GM18511 (cell line): ENCODE data around the gene RNF220.

Source experiments
- ATAC-seq: cut with Tn5 transposase; IDR thresholded peaks from one replicate; pipeline ENCODE4 v1.9.1; 2021; ENCODE audit warnings: mild to moderate bottlenecking, moderate library complexity; ENCODE audit not compliant: unreplicated experiment

The RNF220 gene

DNA sequence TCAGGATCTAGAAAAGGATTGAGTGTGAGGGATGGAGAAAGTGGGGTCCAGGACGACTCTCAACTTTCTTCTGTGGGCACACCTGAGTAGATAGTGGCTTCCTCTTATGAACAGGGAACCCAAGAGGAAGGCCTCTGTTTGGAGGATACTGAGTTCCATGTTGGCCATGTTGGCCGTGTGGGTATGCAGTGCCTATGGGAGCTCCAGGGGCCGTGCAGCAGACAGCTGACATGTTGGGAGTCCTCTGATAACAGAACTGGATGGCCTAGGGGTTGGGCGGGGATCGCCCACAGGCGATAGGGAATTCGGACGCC lies 226.2 kb downstream of the RNF220 start:
- no peak for ATAC-seq

DNA sequence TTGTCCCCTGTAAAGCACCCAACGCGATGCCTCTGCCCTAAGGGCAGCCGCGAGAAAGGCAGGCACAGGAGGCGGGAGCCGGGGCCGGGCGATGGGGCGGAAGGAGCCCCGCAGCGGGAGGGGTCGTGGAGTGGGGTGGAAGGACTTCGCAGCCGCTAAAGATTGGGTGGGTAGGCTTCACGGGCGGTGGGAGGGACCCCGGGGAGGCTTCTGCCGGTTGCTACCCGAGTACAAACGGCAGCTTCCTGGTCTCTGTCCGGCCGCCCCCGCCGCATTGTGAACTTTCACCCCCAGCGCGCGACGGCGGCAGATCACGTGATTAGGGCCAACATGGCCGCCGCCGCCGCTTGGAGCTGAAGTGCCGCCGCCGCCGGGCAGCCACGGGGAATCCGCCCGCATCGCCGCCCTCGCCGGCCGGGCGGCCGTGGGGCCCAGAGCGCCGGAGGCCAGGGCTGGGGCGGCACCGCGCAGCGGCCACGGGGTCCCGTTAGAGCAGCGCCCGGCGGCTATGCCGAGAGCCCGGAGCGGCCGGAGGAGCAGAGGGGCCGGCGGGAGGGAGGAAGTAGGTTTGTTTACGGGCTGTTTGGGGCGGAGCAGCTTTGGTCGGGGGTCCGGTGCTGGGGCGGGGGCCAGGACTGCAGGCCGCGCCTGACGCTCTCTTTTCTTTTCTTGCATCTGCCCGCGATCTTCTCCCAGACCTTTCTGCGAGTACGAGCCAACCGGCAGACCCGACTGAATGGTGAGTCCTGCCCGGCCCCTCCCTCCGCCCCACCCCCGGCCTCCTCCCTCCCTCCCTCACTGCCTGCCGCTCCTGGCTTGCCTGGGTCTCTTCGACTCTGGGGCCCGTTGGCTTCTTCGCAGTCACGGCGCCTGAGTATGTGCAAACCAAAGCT lies 226.8 kb downstream of the RNF220 start:
- ATAC-seq: peak; percentile 78

DNA sequence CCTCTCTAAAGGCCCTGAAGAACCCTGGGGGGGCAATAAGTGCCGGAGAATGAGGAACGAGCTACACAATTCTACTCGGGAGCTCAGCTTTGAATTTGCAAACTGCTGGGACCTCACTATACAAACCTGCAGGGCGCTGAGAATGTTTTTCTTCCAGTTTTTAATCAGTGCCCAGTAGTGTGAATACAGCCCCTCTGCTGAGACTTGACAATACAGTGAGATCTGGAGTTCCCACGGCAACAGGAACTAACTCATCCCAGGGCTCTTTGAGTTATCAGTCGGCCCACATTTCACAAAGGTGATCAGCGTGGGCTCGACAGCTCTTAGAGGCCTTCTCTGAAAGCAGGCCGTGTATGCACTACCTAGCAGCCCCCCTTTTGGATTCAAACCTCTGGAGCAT lies 227.5 kb downstream of the RNF220 start:
- ATAC-seq: no peak

DNA sequence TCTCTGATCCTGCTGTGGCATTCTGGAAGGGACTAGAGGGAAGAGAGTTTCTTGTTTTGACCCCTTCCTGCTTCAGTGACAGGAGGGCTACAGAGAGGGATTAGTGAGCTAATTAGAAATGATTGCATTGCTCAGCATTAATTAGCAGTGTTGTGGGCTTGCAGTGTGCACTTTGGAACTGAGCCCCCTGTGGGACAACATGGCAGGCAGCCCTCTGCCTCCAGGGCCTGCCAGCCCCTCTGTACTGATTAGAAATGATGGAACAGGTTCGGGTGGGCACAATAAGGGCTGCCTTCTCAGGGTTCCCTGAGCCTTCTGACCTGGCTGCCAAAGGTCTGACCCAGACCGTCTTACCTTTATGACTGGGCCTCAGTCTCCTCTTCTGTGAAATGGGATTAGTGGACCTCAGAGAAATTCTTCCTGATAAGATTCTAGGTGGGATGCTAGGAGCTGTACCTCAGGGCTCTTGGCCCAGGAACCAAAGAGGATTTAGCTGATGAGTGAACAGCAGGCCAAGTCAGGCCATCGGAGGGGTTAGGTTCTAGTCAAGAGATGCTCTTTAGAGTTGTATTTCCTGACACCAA lies 229.6 kb downstream of the RNF220 start:
- ATAC-seq: no peak

DNA sequence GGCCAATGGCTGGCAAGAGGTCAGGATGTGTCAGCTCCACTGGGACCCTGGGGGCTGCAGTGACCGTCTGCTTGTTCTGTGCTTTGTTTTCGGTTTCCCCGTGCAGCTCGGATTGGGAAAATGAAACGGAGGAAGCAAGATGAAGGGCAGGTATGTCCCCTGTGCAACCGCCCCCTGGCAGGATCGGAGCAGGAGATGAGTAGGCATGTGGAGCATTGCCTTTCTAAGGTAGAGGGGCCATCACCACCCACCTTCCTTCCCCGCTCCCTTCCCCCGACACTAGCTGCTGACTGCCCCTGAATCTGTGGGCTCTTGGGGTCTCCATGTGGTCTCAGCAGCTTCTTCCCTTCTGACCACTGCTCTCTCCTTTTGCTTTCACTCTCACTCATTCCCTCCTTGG lies 230.4 kb downstream of the RNF220 start:
- ATAC-seq: no peak

DNA sequence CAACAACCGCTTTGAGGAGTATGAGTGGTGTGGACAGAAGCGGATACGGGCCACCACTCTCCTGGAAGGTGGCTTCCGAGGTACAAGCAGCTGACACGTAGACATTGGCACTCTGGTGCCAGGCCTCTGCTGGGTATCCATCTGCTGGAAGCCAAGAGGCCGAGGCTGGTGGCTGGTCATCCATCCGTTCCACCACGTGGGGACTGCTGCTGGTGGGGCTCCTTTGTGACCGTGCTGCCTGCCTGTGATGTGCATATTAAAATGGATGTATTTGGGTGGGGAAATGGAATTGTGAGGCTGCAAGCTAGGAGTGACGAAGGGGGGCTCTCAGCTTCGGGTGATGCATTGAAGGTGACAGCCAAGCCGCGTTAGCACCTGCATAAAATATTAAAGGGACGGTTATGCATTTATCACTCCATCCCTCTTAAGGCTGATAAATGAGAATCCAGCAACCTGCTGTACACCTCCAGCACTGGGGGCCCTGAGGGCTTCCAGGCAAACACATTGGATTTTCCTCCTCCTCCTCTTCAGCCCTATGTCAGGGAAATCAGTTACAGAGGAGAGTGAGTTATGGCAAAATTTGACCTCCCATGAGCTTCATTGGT lies 231.1 kb downstream of the RNF220 start:
- ATAC-seq: no peak

DNA sequence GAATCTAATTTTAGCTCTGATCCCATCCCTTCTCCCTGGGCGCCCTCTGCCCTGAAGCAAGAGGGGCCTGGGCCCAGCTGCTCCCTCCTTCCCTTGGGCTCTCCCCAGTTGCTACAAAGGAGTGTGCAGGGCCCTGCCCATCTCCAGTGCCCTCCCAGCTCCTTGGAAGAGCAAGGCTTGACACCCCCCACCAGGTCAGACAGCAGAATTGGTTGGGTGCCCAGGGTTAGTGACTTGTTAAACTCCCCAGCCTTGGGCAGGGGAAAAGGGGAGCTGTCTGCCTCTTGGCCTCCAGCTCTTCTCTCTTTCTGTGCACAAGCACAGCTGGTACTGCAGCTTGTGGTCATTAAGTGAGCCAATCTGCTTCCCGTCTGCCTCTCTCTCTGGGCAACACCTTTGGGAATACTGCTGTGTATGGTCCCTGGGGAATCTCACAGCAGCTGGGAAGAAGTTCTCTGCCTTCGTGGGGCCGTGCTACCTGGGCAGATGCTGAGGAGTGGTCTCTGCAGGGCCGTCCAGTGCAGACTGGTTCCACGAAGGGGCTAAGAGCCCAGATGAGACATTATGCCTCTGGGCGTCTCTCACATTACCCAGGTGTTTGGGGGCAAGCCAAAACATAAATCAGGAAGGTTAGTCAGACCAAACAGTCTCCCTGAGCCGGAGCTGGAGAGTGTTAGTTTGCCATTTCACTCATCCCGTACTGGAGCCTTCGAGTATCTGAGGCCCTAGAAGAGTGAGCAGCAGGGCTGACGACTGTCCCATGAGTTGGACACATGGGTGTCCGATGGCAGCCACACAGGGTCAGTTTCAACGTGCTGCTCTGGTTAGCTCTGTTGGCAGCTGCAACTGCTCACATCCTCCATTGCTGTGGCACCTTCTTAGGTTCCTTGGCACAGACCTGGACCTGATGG lies 231.9 kb downstream of the RNF220 start:
- no peak for ATAC-seq

DNA sequence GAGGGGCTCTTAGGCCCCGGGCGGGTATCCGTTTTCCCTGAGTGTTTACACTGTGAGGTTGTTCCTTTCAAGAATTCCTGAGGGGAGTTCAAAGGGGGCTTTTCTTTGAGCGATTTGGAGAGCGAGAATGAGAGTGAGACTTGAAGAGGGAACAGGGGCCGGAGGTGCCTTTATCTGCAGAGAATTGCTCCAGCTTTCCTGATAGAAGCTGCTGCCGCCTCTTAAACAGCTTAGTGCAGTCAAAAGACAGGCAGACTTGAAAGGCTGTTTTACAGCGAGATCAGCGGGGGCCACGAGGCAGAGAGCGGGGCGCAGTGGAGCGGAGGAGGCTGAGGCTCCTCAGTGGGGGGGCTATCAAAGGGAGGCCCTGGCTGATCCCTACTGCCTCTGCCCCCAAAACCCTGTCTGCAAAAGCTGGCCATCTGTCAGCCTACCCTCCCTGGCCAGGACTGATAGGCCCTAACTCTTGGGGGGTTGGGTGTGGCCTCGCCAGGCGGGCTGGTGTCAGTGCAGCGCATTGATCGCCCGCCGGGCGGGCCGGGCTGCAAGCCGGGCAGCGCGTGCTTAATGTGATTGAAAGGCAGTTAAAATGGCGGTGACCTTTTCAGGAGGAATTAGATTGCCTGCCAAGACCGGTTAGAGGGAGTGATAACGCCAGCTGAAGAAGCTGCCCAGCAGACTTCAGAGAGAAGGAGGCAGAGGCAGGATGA lies 232.8 kb downstream of the RNF220 start:
- no peak for ATAC-seq

DNA sequence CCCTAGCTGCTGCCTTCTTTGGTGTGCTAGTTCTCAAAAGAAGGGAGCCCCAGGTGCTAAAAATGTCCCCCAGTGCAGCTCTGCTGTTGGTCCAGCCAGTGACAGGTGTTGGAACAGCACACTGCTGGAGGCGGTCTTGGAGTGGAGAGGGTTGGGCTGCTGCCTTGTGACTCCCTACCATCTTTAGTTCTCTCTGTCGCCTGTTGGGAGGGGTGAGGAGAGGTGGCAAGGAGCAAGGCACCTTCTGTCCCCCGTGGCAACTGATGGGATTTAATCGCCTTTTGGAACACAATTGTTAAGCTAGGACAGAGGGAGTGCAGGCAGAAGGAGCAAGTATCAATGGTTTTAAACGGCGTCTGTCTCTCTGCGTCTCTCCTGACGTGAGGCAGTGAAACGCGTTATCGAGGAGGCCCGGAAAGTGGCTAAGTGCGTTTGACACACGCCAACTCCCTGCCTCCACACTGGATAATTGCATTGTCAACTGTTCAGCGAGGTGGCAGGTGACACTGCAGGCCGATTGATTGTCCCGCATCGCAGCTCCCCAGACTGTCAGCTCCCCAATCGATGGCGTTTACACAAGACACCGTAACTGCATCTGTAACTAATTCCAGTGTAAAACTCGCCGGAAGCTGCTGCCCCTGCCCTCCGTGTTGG lies 235.3 kb downstream of the RNF220 start:
- no peak for ATAC-seq

DNA sequence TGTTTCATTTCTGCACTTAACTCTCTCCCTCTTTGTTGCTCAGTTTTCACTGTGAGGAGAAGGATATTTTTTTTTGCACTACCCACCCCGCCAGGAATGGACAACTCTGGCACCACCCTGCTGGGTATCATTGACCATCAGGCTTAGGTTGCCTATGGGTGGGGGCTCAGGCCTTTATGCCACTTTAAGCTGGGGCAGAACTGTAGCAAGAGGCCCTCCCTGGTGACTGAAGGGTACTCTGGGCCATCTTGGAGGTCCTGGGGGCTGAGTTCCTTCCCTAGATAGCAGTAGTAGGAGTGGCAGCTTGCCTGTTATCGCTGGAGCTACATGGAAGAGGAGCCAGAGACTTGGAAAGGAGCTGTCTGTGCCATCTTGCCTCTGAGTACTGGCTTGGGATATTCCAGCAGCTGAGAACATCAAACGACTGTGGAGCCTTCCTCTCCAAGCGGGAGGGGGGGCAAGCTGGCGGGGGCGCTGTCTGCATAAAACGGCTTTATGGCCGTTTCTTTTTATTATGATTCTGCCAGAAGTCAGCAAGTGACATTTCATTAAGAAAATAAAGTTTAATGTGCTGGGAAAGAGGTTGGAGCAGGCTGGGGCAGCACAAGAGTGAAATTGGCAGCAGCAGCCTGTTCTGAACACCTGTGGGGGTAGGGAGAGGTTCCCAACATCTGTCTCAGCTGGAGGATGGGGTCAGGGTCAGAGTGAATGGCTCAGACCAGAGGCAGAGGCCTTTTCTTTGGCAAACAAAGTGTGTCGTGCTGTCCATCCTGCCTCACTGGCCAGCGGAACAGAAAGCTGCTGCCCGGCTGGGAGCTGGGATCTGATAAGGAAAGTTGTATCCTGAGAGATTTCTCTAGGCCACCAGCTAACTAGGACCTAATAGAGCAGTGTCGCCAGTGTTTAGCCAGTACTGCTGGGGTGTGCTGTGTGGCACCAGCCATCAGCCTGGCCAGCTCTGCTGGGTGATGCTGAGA lies 236.4 kb downstream of the RNF220 start:
- no peak for ATAC-seq

DNA sequence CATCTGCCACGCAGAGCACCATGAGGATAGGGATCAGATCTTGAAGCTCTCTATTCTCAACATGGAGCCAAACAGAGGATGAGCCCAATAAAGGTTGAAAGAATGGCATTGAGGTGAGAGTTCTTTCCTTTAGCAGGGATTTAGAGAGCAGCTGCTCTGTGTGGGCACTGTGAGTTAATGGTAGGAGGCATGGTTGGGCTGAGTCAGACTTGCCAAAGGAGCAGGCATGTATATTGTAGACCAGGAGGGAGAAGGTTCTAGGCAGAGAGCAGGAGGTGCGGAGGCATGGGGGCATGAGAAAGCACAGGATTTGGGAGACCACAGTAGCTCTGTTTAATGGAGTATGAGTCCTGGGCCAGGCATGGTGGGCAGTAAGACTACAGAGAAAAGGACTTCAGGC lies 237.2 kb downstream of the RNF220 start:
- no peak for ATAC-seq

DNA sequence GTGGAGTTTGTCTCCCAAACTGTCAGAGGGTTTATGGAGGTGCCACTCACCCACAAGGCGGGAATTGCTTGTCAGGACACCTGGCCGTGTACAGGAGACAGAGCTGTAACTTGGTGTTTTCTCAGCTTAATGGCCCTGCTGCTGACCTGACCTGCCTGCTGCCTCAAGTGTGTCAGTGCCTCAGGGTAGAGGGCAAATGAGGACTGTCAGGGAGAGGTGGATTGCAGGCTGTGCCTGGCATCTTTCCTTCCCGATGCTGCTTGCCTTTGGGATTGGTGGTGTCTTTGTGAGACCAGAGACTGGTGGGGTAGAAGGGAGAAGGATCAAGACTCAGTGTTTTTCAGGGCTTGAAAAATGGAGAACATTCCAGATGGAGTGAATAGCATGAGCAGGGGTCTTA lies 237.9 kb downstream of the RNF220 start:
- no peak for ATAC-seq

DNA sequence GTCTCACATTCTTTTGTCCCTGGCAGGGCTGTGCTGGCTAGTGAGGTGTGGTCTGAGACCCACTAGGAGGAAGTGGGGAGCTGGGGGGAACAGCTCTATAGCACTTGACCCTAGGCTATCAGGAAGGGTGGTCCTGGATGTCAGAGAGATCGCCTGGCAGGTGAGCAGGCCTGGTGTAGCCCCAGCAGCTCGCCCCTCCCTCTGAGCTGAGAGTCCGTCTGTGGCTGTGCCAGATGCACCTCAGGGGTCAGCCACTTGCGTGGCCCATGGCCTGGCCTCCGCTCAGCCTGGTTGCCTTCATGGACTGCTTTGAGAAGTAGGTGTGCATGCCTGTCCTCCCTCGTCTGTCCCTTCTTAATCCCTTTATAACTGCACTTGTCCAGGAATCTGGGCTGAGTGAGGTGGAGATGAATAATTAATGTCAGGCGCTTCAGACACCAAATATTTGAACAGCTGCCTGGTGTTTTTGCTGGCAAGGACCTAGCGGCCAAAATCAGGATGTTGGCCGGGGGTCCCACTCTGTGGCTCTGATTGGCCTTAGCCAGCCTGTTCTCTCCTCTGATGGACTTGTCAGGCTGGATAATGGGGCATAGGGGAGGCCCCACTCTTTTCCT lies 238.8 kb downstream of the RNF220 start:
- ATAC-seq: no peak

DNA sequence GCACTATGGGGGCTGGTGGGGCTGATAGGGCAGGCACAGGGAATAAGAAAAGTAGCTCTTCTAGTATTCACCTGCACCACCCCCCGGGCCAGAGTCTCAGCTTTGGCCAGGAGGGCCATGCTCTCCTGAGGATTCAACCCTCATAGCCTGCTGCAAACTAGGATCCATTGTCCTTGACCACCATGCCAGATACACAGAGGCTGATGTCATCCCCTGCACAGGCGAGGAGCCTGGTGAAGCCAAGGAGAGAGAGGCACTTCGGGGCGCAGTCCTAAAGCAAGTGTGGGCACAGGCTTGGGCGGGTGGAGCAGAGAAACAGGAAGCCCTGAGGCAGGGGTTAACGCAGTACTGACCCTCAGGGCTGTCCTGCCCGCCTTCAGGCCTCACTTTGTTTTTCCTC lies 239.8 kb downstream of the RNF220 start:
- ATAC-seq: no peak

DNA sequence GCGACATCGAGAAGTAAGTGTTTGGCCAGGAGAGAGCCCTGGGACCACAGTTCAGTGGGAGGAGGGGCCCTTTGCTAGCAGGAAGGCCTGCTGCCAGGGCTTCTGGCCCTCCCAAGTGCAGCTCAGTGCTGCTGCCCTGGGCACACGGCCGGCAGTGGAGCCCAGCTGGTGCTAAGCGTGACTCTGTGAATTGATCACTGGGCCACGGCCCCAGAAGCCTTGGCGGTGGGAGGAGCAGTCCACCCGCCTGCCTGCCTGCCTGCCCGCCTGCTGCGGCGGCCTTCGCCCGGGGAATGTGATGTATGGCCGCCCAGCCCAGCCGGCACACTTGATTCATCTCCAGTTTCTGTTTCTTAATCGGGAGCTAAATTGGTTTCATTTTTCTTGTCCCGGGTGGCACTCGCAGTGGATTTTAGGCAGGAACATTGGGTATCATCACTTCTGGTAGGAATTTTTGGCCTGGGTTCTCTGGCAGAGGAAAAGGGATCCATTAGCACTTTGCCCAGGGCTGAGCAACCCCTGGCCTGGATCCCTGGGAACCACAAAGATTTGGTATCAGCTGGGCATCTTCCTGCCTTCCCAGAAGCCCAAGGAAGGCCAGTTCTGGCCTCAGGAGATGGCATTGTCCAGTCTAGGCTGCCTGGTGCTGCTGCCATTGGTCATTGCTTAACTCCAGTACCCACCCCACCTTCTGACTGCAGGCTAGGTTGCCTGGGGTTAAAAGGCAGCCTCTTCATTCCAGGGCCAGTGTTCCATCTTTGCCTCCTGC lies 240.6 kb downstream of the RNF220 start:
- no peak for ATAC-seq

DNA sequence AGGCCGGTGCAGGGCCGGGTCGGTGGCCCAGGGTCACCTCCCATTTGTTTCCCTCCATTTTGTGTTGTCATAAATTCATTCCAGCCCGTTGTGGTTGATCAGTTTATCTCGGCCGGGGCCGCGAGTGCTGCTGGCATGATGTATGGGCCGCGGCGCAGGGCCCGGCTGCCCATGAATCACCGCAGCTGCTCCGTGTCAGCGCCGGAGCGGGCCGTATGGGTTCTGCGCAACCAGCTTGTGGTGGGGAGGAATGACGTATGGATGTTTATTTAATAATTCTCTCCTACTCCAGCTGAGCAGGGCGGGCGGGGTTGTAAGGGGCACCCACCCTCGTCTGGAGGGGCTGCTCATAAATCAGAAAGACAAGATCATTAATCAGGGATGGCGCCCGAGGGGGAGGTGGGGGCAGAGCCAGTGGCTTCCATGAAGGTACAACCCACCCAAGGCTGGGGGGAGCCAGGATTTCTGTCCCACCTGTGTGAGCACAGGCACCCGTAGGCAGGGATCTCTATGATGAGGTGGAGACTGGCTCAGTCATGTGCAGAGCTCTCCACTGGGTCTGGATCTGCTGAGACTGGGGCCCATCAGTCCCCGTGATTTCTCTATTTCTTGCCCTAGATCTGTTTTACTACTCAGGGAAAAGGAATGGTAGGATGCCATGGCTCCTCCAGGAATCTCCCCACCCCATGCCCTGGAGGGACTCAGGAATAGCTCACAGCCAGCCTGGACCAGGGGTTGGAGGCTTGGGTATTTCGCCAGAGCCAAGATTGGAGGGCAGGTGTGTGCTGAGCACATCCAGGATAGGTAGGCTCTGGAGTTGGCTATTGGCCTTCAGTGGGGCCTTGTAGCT lies 241.4 kb downstream of the RNF220 start:
- no peak for ATAC-seq

DNA sequence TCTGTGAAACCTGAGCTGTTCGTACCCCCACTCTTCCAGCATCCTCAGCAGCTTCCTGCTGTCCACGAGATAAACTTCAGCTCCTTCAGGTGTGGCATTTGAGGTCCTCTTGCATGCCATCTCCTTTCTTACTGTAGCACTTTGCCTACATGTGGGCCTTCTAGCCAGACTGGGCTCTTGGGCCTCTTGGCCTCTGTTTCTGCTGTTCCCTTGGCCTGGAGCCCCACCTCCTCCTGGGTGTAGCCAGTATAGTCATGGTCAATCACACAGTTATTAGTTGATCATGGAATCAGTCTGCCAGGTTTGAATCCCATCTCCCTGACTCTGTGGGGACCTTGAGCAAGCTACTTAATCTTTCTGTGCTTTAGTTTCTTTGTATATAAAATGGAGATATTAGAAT lies 242.8 kb downstream of the RNF220 start:
- no peak for ATAC-seq
